Measurements from ENCODE around the gene NTM.

The NTM gene

DNA sequence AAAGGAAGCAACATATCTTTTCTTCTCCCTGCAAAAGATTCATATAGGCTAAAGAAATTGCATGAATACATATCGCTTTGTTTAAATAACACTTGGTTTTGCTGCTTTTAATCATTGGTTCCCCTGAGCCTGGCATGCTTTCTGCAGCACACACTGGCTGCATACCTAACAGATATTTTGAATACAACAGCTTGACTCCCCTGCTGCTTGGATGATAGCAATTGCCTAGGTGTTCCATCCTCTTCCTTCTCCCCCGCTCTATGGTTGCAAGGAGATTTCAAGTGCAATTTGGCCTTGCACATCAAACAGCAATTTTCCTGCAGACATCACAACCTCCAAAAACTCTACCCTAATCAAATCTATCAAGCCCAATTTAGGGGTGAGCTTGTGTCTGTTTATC, 430.0 kb downstream of the NTM start:
- no peak for DNase-seq (ENCODE audit: low read depth)
- no peak overlapping the region for H3K4me3 ChIP-seq (ENCODE audit: low read depth, low read length)
- TF ChIP-seq CTCF (IDR thresholded peaks at IDR 0.05; ENCODE audit: low read depth, low read length, missing control alignments) = no peak

GRCh38 chr11:131802440-131803115, 432.2 kb downstream of the NTM start:
- no peak for TF ChIP-seq CTCF (IDR thresholded peaks at IDR 0.05; ENCODE audit: low read depth, low read length, missing control alignments)
- H3K4me3 ChIP-seq (ENCODE audit: low read depth, low read length) = no peak overlapping the region
- no peak for DNase-seq (ENCODE audit: low read depth)

- TF ChIP-seq CTCF (IDR thresholded peaks at IDR 0.05; ENCODE audit: low read depth, low read length, missing control alignments) = no peak
- DNase-seq (ENCODE audit: low read depth) = no peak
- H3K4me3 ChIP-seq (ENCODE audit: low read depth, low read length) = no peak overlapping the region
These were observed 437.5 kb downstream of the NTM start for GRCh38 chr11:131807876-131808275.

- no peak for DNase-seq (ENCODE audit: low read depth)
- TF ChIP-seq CTCF (IDR thresholded peaks at IDR 0.05; ENCODE audit: low read depth, low read length, missing control alignments) = no peak
- H3K4me3 ChIP-seq (ENCODE audit: low read depth, low read length) = no peak overlapping the region
These were observed 438.1 kb downstream of the NTM start for GRCh38 chr11:131808470-131808869.

DNA sequence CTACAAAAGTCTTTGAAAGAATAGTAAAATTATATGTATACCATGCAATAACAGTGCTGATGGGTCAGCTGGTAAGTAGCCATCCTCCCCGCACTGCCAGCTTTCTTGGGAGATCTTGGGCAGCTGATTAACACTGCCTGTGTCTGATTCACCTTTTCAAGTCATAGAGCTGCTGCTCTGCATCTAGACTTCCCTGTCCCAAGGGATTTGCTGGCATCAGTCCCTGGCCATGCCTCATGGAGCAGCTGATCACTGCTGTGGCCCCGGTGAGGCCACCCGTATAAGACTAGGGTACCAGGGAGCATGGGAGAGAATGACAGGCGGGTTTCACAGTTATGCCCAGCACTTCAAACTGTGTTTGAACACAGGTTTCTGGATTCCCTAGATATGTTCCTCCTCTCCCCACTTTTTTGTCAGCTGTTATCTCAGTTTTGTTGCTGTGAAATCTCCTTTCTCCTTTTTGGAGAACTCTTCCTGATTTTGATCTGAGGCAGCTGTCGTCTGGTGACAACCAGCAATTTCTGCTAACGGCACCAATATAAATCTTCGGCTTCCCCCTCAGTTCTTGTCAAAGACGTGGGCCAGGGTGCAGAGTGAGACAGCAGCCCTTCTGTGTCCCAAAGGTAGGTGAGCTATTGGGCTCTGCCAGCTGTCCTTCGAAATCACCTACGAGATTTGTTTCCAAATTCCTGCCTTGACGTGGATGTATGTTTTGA, 438.9 kb downstream of the NTM start:
- no peak for DNase-seq (ENCODE audit: low read depth)
- no peak overlapping the region for H3K4me3 ChIP-seq (ENCODE audit: low read depth, low read length)
- TF ChIP-seq CTCF (IDR thresholded peaks at IDR 0.05; ENCODE audit: low read depth, low read length, missing control alignments) = no peak

- no peak overlapping the region for H3K4me3 ChIP-seq (ENCODE audit: low read depth, low read length)
- TF ChIP-seq CTCF (IDR thresholded peaks at IDR 0.05; ENCODE audit: low read depth, low read length, missing control alignments) = no peak
- no peak for DNase-seq (ENCODE audit: low read depth)
These were observed 440.1 kb downstream of the NTM start for GRCh38 chr11:131810541-131810940.

- no peak for TF ChIP-seq CTCF (IDR thresholded peaks at IDR 0.05; ENCODE audit: low read depth, low read length, missing control alignments)
- no peak overlapping the region for H3K4me3 ChIP-seq (ENCODE audit: low read depth, low read length)
- DNase-seq (ENCODE audit: low read depth) = no peak
These were observed 441.0 kb downstream of the NTM start for GRCh38 chr11:131811383-131811782.

All from GM12864 (cell line).